ENCODE data around the gene TRPM3. TPM values are rescaled to one million over a fixed set of nuclear protein-coding genes. Genes with fewer than 3 reads are reported as not detected.

TRPM3 gene
- total RNA-seq, 4 donors from 2014 or later, result 0.07 to 0.66 TPM; not detected in 2

DNA sequence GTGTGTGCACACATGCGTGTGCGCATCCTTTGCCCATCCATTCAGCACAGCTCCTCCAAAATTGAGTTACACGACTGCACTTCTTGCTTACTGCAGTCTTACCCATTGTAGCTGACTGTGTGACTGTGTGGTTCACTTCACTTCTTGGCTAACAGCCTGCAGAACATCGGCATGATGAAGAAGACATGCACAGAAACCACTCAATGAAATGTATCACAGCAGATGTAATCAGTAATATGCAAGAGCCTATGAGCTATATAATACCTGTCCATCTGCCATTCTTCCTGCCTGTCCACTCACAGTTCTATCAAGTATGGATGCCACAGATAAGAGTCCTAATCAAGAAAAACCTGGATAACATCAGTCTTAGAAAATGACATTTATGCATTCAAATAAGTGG, 83.9 kb downstream of the TRPM3 start:
- no peak for ATAC-seq
- TF ChIP-seq, protein P1, sequence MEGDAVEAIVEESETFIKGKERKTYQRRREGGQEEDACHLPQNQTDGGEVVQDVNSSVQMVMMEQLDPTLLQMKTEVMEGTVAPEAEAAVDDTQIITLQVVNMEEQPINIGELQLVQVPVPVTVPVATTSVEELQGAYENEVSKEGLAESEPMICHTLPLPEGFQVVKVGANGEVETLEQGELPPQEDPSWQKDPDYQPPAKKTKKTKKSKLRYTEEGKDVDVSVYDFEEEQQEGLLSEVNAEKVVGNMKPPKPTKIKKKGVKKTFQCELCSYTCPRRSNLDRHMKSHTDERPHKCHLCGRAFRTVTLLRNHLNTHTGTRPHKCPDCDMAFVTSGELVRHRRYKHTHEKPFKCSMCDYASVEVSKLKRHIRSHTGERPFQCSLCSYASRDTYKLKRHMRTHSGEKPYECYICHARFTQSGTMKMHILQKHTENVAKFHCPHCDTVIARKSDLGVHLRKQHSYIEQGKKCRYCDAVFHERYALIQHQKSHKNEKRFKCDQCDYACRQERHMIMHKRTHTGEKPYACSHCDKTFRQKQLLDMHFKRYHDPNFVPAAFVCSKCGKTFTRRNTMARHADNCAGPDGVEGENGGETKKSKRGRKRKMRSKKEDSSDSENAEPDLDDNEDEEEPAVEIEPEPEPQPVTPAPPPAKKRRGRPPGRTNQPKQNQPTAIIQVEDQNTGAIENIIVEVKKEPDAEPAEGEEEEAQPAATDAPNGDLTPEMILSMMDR (IDR thresholded peaks at IDR 0.05 in 4 of 5, conservative IDR thresholded peaks at IDR 0.05 in 1 of 5), result no peak
- no peak for TF ChIP-seq POLR2A (IDR thresholded peaks at IDR 0.05)
- intact Hi-C loops (cut with DNase I; ENCODE audit: low total_unique reads), result no loop called here
- H3K27ac ChIP-seq, result no peak overlapping the region
- no peaks in the 10 kb centered on the region for H3K36me3 ChIP-seq
- DNase-seq, result no peak
- no peak overlapping the region for H3K4me3 ChIP-seq
- in situ Hi-C loops (cut with MboI; ENCODE audit: low sequenced_read_pairs in 4 of 4), result loop anchor here in 1 of 4 donors (25.0 kb wide), 1 partner anchor 100 kb away; no protein-coding TSS in a partner anchor
- H3K27me3 ChIP-seq, result no peaks in the 10 kb centered on the region
- H3K9me3 ChIP-seq, result no peaks in the 10 kb centered on the region
- no peaks in the 10 kb centered on the region for H3K4me1 ChIP-seq

DNA sequence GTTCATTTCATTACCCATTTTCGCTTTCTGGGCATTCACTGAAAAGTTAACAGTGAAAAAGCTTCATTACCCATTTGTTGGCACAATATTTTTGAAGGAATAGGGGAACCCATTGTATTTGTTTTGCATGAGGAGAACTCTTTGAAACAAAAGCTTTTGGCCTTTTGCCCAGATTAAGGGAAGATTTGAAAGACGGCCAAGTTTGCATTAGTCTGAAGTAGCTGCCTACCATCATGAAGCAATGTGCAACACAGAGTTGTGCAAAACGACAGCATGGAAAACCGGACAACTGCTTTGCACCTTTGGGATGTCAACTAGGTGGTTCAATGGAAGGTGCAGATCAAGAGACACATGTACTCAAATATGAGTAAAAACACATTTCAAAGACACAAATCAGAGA, 84.9 kb downstream of the TRPM3 start:
- H3K9me3 ChIP-seq, result no peaks in the 10 kb centered on the region
- no peaks in the 10 kb centered on the region for H3K4me1 ChIP-seq
- no peaks in the 10 kb centered on the region for H3K27me3 ChIP-seq
- no peak for TF ChIP-seq POLR2A (IDR thresholded peaks at IDR 0.05)
- TF ChIP-seq, protein P1 (IDR thresholded peaks at IDR 0.05 in 4 of 5, conservative IDR thresholded peaks at IDR 0.05 in 1 of 5), result no peak
- H3K4me3 ChIP-seq, result no peak overlapping the region
- H3K27ac ChIP-seq, result no peak overlapping the region
- DNase-seq, result no peak
- no peak for ATAC-seq
- no peaks in the 10 kb centered on the region for H3K36me3 ChIP-seq
- intact Hi-C loops (cut with DNase I; ENCODE audit: low total_unique reads), result no loop called here
- in situ Hi-C loops (cut with MboI; ENCODE audit: low sequenced_read_pairs in 4 of 4), result loop anchor here in 1 of 4 donors (25.0 kb wide), 1 partner anchor 101 kb away; no protein-coding TSS in a partner anchor

DNA sequence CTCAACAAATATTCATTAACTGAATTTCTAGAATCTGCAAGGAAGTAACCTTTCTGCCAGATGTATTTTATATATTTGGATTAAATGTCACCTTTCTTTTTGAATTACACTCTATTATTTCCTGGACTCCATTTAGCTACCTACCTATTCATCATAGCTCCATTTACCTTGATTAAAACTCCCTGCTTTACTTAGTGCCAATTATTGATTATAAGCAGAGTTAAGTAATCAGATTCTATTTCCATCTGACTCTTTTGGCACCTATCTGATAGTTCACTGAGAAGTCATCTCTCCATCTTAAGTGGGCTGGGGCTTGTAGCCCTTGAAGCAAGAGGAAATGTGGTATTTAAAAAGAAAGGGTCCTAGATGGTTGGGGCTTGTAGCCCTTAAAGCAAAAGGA, 88.6 kb downstream of the TRPM3 start:
- Histone ChIP-seq H3K4me3 (no peak overlapping the region), H3K4me1 (no peaks in the 10 kb centered on the region), H3K9me3 (no peaks in the 10 kb centered on the region), H3K36me3 (no peaks in the 10 kb centered on the region), H3K27ac (no peak overlapping the region), H3K27me3 (no peaks in the 10 kb centered on the region)
- intact Hi-C loops (cut with DNase I; ENCODE audit: low total_unique reads) (no loop called here), in situ Hi-C loops (cut with MboI; ENCODE audit: low sequenced_read_pairs in 4 of 4) (loop anchor here in 1 of 4 donors (25.0 kb wide), 1 partner anchor 105 kb away; no protein-coding TSS in a partner anchor)
- ATAC-seq (no peak), DNase-seq (no peak)
- TF ChIP-seq, protein P1 (IDR thresholded peaks at IDR 0.05 in 4 of 5, conservative IDR thresholded peaks at IDR 0.05 in 1 of 5), result no peak
- no peak for TF ChIP-seq POLR2A (IDR thresholded peaks at IDR 0.05)

DNA sequence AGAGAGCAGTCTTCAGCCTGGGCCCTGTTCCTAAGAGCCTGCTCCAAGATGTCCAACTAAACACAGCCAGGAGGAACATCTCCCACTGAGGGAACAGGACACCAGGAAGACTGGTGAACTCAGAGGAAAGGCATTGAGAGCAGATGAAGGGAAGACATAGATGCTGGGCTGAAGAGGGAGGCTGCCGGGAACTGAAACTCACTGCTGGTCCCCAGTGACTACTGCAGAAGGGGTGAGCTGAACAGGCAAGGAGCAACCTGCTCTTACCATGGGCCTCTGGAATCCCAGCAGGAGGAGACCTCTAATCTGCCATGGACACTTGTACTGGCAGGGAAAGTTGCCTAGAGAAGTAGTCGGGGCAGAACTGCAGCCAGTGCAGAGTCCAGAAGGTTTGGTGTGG, 95.7 kb downstream of the TRPM3 start:
- no peak overlapping the region for H3K27ac ChIP-seq
- H3K27me3 ChIP-seq, result no peaks in the 10 kb centered on the region
- no peak overlapping the region for H3K4me3 ChIP-seq
- ATAC-seq (no peak), DNase-seq (no peak)
- no peaks in the 10 kb centered on the region for H3K4me1 ChIP-seq
- intact Hi-C loops (cut with DNase I; ENCODE audit: low total_unique reads), result no loop called here
- in situ Hi-C loops (cut with MboI; ENCODE audit: low sequenced_read_pairs in 4 of 4), result loop anchor here in 1 of 4 donors (25.0 kb wide), 1 partner anchor 112 kb away; no protein-coding TSS in a partner anchor
- TF ChIP-seq, protein P1 (IDR thresholded peaks at IDR 0.05 in 4 of 5, conservative IDR thresholded peaks at IDR 0.05 in 1 of 5), result no peak
- no peak for TF ChIP-seq POLR2A (IDR thresholded peaks at IDR 0.05)
- H3K9me3 ChIP-seq, result no peaks in the 10 kb centered on the region
- H3K36me3 ChIP-seq, result no peaks in the 10 kb centered on the region

DNA sequence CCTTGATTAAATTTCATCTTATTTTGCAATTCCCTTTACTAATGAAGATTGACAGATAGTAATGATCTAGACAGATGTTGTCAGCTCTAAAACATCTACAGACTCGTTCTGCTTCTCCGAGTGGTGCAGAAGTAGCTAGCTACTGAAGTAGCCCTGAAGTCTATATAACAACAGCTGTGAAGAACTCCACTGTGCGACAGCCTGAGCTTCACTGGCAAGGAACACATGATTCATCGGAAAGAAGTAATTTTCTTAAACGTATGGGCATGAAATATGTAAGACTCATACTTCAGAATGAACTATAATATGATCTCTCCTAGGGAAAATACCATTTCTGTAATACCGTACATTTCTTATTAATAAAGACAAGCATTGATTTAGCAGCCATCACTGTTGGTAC, 96.2 kb downstream of the TRPM3 start:
- no peaks in the 10 kb centered on the region for H3K27me3 ChIP-seq
- H3K36me3 ChIP-seq, result no peaks in the 10 kb centered on the region
- H3K9me3 ChIP-seq, result no peaks in the 10 kb centered on the region
- no peak overlapping the region for H3K4me3 ChIP-seq
- no peak for DNase-seq
- in situ Hi-C loops (cut with MboI; ENCODE audit: low sequenced_read_pairs in 4 of 4) (loop anchor here in 1 of 4 donors (25.0 kb wide), 1 partner anchor 112 kb away; no protein-coding TSS in a partner anchor), intact Hi-C loops (cut with DNase I; ENCODE audit: low total_unique reads) (no loop called here)
- no peaks in the 10 kb centered on the region for H3K4me1 ChIP-seq
- TF ChIP-seq, protein P1 (IDR thresholded peaks at IDR 0.05 in 4 of 5, conservative IDR thresholded peaks at IDR 0.05 in 1 of 5), result no peak
- no peak for TF ChIP-seq POLR2A (IDR thresholded peaks at IDR 0.05)
- H3K27ac ChIP-seq, result no peak overlapping the region
- ATAC-seq, result no peak

Data from gastrocnemius medialis (tissue), 4 donors.